Fibroblast of the aortic adventitia (primary cell): ENCODE results near the gene RIPK1. TPM values are rescaled to one million over a fixed set of nuclear protein-coding genes. Genes with fewer than 3 reads are reported as not detected.

Experiments used
- DNase-seq: peaks from one replicate; pipeline ENCODE4 v3.0.0-alpha.2; 2010; ENCODE audit warnings: low read depth
- H3K4me3 ChIP-seq: 2 replicates; pipeline ENCODE4 v1.5.1; 2011; ENCODE audit warnings: low read depth, mild to moderate bottlenecking, control low read depth, low read length, moderate library complexity
- total RNA-seq: library from RNA; depleted of rRNA; stranded (reverse); fragments of >200 nt; gene quantifications from 2 replicates; pipeline ENCODE4 v1.2.3, GENCODE V29; 2012; ENCODE audit warnings: low replicate concordance
- TF ChIP-seq, protein P1 (sequence below): IDR thresholded peaks from 2 replicates; pipeline ENCODE4 v1.5.1; 2011; ENCODE audit warnings: mild to moderate bottlenecking, low read length, control low read depth, inconsistent platforms; ENCODE audit not compliant: insufficient read depth

RIPK1 gene
- total RNA-seq, 1 donor: 20.0 TPM

DNA sequence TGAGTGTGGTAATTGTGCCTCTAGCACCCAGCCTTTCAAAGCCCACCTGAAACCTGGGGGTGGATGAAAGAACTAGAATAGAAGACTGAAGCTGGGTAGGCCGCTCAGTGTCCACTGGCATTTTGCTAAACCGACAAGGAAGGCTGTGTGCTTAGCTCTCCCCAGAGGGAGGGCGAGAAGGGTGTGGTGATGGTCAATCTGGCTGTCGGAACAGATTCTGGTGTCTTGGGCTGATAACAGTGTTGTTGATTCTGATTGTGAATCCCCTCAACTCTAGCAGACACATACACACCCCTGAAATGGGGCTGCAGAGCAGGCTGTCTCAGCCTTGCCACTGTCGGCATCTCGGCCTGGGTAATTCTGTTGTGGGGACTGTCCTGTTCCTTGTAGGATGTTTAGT lies 46.1 kb downstream of the RIPK1 start:
- no peak overlapping the region for H3K4me3 ChIP-seq
- TF ChIP-seq, protein P1, sequence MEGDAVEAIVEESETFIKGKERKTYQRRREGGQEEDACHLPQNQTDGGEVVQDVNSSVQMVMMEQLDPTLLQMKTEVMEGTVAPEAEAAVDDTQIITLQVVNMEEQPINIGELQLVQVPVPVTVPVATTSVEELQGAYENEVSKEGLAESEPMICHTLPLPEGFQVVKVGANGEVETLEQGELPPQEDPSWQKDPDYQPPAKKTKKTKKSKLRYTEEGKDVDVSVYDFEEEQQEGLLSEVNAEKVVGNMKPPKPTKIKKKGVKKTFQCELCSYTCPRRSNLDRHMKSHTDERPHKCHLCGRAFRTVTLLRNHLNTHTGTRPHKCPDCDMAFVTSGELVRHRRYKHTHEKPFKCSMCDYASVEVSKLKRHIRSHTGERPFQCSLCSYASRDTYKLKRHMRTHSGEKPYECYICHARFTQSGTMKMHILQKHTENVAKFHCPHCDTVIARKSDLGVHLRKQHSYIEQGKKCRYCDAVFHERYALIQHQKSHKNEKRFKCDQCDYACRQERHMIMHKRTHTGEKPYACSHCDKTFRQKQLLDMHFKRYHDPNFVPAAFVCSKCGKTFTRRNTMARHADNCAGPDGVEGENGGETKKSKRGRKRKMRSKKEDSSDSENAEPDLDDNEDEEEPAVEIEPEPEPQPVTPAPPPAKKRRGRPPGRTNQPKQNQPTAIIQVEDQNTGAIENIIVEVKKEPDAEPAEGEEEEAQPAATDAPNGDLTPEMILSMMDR: no peak
- no peak for DNase-seq

DNA sequence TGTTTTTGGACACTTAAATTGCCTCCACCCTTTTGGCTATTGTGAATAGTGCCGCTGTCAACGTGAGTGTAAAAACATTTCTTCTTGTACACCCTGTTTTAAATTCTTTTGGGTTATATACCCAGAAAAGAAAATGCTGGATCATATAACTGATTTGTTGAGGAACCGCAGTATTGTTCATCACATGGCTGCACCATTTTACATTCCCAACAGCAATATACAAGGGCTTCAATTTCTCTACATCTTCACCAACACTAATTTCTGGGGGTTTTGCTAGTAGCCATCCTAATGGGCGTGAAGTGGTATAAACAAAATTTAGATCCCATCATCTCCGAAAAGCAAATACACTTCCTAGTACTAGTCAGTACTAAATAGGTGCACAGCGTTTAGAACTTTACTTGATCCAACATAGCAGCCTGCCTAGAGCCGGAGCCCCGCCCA lies 49.6 kb downstream of the RIPK1 start:
- TF ChIP-seq, protein P1: no peak
- H3K4me3 ChIP-seq: peak overlapping the region; percentile 85
- DNase-seq: no peak

DNA sequence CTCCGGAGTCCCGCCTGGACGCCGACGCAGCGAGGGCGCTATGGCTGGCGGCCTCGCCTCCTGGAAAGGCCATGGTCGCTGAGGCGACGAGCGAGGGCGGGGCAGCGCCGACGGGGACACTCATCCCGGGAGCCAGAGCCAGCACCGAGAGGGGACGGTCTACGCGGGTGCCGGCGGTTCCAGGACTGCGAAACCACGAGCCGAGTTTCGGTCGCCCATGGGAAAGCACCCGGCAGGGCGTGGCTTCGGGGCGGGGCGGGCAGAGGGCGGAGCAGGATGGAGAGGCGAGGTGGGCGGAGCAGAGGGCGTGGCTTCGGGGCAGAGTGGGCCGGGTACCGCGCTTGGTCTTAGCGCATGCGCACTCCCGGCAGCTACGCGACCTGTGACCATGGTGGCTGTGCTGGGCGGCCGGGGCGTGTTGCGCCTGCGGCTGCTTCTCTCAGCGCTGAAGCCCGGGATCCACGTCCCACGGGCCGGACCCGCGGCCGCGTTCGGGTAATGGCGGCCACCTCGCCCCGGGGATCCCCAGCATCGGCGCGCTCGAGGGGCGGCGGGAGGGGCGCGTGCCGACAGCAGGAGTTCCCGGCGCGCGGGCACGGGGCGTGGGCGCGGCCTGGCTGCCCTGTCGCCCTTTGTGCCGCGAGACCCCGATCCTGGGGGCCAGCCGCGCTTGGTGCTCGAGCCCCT lies 50.2 kb downstream of the RIPK1 start, which contains the start of gene BPHL:
Gene BPHL (plus strand): TSS at position 359 of the 687 bp plus-strand sequence. CDS start 30 bp downstream, at position 389.
- TF ChIP-seq, protein P1: no peak
- peak; percentile 91 for DNase-seq
- peak within 1 kb of the TSS; percentile 85 for H3K4me3 ChIP-seq

DNA sequence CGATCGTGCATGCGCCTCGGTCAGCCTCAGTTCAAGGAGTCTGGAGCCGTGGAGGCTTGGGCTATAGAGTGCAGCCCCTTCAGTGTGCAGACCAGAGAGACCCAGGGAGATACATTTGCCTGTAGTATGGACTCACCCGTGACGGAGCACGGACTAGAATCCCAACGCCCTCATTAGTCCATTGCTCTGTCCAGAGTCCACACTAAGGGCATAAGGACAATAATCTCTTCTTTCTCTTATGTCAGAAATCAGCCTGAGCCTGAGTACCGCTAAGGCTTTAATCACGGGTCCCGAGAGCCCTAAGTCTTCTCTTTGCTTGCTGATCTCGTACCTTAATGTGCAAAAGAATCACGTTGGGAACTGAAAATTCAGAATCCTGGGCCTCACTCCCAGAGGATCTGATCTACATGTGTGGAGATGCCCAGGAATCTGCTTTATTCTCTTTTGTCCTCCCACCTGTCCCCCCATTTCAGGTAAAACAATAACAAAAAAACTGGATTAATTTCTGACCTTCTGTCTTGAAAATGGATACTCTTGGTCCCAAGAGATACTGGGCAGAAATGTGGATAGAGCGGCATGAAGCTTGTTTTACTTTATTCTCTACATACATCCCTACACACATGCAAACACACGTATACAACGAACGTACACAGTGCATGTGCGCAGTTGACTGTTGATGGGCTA lies 50.9 kb downstream of the RIPK1 start:
- peak; percentile 42 for DNase-seq
- TF ChIP-seq, protein P1: no peak
- H3K4me3 ChIP-seq: peak overlapping the region; percentile 85

DNA sequence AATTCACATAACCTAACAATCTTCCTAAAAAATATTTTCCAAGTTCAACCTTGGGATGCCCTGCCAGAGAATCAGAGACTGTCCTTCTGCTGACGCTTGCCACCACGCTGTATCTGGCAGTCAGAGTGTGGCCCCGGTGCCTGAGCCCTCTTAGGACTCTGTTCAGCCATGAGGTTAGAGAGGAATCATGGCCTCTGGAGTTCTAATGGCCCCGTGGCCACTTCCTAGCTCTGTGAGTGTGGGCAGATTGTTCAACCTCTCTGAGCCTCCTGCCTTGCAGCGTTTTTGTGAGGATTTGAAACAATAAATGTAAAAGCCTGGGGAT lies 52.4 kb downstream of the RIPK1 start:
- no peak for DNase-seq
- TF ChIP-seq, protein P1: no peak
- H3K4me3 ChIP-seq: no peak overlapping the region

DNA sequence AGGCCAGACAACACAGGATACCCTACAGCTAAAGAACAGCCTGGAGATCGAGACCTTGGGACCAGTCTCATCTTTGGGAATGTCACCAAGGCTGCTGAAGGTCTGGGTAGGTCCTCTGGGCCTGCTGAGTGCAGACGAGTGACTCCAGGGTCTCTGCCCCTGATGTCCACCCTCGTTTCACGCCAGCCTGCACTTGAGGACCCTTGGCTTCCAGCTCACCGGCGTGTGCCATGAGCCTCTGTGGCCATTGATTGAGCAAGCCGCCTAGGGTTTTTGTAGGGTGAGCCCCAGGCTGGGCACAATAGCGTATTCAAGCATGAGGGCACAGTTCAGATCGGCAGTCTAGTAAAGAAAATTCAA lies 54.5 kb downstream of the RIPK1 start:
- no peak overlapping the region for H3K4me3 ChIP-seq
- TF ChIP-seq, protein P1: no peak
- DNase-seq: no peak
